Measurements from ENCODE around the gene YLPM1.
"Not testable (repeated sequence)": the region's sequence is repeated elsewhere in the genome, so short reads cannot be mapped to it uniquely, and the experiment has no call there.

Gene YLPM1

GRCh38 chr14:74762917-74763802 is at the start of gene YLPM1:
TSS of gene YLPM1 (plus strand) at chr14:74763316. CDS start at chr14:74763490, 174 bp downstream.
- peak; percentile 95 to 97 for DNase-seq

- no peak for DNase-seq
Measured at GRCh38 chr14:74713395-74713735, 49.8 kb upstream of the YLPM1 start.

GRCh38 chr14:74720526-74720925 is 42.6 kb upstream of the YLPM1 start:
- no peak for DNase-seq

- DNase-seq = no peak
Measured at GRCh38 chr14:74723134-74723533, 40.0 kb upstream of the YLPM1 start.

GRCh38 chr14:74732387-74732786 is 30.7 kb upstream of the YLPM1 start:
- no peak for DNase-seq

GRCh38 chr14:74733221-74733620 is 29.9 kb upstream of the YLPM1 start:
- DNase-seq = no peak

- no peak for DNase-seq
Measured at GRCh38 chr14:74735125-74735524, 28.0 kb upstream of the YLPM1 start.

- no peak for DNase-seq
Measured at GRCh38 chr14:74737753-74738325, 25.3 kb upstream of the YLPM1 start.

GRCh38 chr14:74739293-74740030 is 23.7 kb upstream of the YLPM1 start:
- no peak for DNase-seq

GRCh38 chr14:74747237-74747636 is 15.9 kb upstream of the YLPM1 start:
- no peak for DNase-seq

GRCh38 chr14:74754157-74754556 is 9.0 kb upstream of the YLPM1 start:
- no peak for DNase-seq

GRCh38 chr14:74754899-74755298 is 8.2 kb upstream of the YLPM1 start:
- no peak for DNase-seq

GRCh38 chr14:74756326-74756725 is 6.8 kb upstream of the YLPM1 start:
- DNase-seq = no peak

GRCh38 chr14:74758505-74758904 is 4.6 kb upstream of the YLPM1 start:
- not testable (repeated sequence) for DNase-seq

GRCh38 chr14:74763803-74764531 is 851 bp downstream of the YLPM1 start:
- DNase-seq = no peak

- no peak for DNase-seq
Measured at GRCh38 chr14:74765721-74766120, 2.6 kb downstream of the YLPM1 start.

GRCh38 chr14:74771399-74771798 is 8.3 kb downstream of the YLPM1 start:
- no peak for DNase-seq

GRCh38 chr14:74784634-74785033 is 21.5 kb downstream of the YLPM1 start:
- DNase-seq = no peak

GRCh38 chr14:74785056-74785613 is 22.0 kb downstream of the YLPM1 start:
- DNase-seq = no peak

GRCh38 chr14:74786796-74787315 is 23.7 kb downstream of the YLPM1 start:
- DNase-seq = no peak

- no peak for DNase-seq
Measured at GRCh38 chr14:74792249-74793039, 29.3 kb downstream of the YLPM1 start.
